Right ventricle myocardium inferior (tissue), 1 donor: ENCODE measurements around the gene NHS. TPM values are rescaled to one million over a fixed set of nuclear protein-coding genes. Genes with fewer than 3 reads are reported as not detected.
"Not testable (repeated sequence)": the region's sequence is repeated elsewhere in the genome, so short reads cannot be mapped to it uniquely, and the experiment has no call there.

Experiments used
- ATAC-seq: fragments of 200-7000 bp; cut with Tn5 transposase; one replicate; pipeline ENCODE4 v1.9.1; 2020; ENCODE audit warnings: mild to moderate bottlenecking, moderate library complexity
- DNase-seq: peaks from one replicate; pipeline ENCODE4 v3.0.0; 2021; ENCODE audit errors: missing footprints
- intact Hi-C: fragments of 100-400 bp; cut with DNase I; formaldehyde crosslinking; loops from one replicate; pipeline ENCODE4 v1.11.0; 2022
- total RNA-seq: library from RNA; stranded (reverse); fragmentation: NEBNext Ultra II Directional; extraction: Animal tissue kit (Norgen Biotek cat#: 25700); gene quantifications from one replicate; pipeline ENCODE4 v1.2.1, GENCODE V29; 2021
- donor health status: DM: no; HTN: yes; CAD: no; lungs with severe emphysema.

The NHS gene
- total RNA-seq, 1 donor from 2014 or later: 2.8 TPM

DNA sequence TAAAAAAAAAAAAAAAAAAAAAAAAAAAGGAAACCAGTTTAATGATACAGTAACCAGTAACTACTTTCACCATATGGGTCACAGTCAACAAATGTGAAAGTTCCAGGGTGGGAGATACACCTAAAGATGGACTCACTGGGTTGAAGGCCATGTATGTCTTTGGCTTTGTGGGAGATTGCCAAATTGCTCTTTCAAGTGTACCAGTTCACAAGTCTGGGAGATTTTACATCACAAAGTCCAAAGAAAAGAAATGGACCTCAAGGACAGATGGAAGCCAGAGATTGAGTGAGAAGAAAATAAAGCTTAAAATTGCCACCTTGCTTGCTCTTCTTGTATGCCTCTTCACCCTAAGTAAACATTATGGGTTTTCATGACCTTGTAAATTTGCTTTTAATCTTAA, 65.3 kb downstream of the NHS start:
- DNase-seq: no peak
- no peak for ATAC-seq
- intact Hi-C loops: no loop called here

- ATAC-seq: no peak
- intact Hi-C loops: no loop called here
- DNase-seq: no peak
Measured at GRCh38 chrX:17440836-17441235, 65.8 kb downstream of the NHS start.

DNA sequence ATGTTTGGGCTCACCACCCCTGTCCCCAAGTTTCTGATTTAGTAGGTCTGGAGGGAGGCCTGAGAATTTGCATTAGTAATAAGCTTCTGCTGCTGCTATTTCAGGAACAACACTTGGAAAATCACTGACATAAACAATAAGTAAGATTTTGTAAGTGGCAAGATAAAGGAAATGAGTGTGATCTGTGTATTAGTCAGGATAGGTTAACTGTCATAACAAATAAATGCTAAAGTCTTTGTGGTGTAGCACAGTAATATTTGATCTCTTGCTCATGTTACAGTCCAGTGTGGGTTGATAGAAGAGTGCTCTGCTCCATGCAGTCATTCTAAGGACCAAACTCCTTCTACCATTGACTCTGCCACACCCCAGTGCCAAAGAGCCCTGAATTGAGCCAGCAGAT, 67.0 kb downstream of the NHS start:
- intact Hi-C loops: no loop called here
- DNase-seq (no peak), ATAC-seq (no peak)

DNA sequence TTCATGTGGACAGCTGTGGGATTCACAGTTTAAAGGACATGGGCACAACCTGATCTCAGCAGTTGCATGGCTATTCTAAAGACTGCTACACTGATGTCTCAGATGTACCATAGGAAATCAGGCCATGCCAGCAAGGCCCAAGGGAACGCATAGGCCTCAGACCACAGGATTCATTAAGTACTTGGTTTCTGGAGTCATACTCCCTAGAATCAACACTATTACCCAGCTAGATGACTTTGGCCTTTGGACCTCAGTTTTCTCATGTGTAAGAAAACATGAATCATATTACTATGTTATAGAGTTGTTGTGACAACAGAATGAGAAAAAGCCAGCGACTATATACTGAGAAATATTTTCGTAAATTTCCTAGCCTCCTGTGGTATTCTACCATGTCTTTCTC, 67.9 kb downstream of the NHS start:
- ATAC-seq: no peak
- intact Hi-C loops: no loop called here

DNA sequence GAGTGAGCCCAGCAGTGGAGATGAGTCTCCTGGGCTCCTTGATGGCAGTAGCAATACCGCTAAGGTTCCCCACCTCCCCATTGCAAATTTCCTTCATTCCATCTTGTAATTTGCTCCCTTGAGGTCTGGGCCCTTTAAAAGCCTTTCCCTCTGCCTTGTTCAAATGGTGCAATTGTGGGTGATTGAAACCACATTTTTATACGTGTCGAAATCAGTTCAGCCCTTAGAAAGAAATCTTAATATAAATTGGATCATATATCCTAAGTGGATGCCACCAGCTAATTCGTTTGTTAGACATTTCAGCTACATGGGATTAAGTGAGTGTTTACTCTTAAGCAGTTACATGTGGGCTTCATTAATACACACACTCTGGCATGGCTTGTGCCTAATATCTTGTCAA, 68.6 kb downstream of the NHS start:
- ATAC-seq: no peak

More for the DNA sequence above, 67.9 kb downstream of the NHS start:
- no peak for DNase-seq

GRCh38 chrX:17446269-17446668, 71.3 kb downstream of the NHS start:
- DNase-seq, intact Hi-C loops, ATAC-seq: not testable (repeated sequence)

More for the DNA sequence above, 68.6 kb downstream of the NHS start:
- intact Hi-C loops: no loop called here
- no peak for DNase-seq

DNA sequence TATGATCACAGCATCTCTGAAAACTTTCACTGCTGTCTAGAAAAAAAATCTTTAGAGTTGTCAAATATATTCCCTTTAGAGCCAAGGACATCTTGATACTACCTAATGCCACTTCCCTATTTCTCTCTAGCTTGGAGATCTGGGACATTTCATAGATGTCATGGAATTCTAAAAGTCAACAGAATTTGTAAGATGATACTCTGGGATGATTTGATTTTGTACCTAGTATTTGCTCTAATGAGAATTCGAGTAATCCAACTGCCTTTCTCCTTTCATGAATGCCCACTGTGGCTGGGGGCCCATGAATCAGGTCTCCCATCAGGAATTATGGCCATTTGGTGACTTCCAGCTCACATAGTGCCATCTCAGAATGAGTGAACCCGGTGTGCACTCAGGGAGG, 73.2 kb downstream of the NHS start:
- DNase-seq (no peak), ATAC-seq (no peak)
- intact Hi-C loops: no loop called here

- intact Hi-C loops: no loop called here
- ATAC-seq: no peak
- DNase-seq: no peak
Measured at GRCh38 chrX:17449866-17450265, 74.9 kb downstream of the NHS start.

- no peak for ATAC-seq
Measured at GRCh38 chrX:17453788-17454187, 78.8 kb downstream of the NHS start.

GRCh38 chrX:17456526-17456925, 81.5 kb downstream of the NHS start:
- DNase-seq: no peak
- intact Hi-C loops: no loop called here
- ATAC-seq: no peak

More at GRCh38 chrX:17453788-17454187, 78.8 kb downstream of the NHS start:
- intact Hi-C loops: no loop called here
- DNase-seq: no peak

DNA sequence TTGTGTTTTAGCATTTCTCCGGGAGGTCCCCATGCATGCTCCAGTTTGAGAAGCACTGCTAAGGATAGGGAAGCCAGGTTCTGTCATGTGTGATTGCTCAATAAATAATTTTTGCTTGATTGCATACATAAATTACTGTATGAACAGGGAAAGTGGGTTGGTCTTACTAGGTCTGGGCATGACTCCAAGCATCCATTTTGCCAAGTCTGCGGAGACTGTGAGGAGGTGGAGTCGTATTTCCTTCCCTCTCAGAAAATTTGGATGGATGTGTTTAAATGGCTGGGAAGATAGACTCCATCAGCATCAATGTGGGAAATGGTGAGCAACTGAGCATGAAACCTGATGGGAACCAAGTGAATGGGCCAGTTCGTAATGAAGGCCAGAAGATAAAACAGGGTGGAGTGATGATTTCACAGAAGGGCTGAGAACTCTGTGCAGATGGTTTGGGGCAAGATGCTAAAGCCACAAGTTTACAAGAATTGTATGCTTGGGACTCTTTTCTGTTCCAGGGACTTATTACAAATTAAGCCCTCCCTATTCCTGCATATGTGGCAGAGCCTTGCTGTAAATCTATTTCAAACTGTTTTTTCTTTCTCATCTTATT, 84.1 kb downstream of the NHS start:
- DNase-seq (no peak), ATAC-seq (peak; percentile 63)
- intact Hi-C loops: no loop called here

DNA sequence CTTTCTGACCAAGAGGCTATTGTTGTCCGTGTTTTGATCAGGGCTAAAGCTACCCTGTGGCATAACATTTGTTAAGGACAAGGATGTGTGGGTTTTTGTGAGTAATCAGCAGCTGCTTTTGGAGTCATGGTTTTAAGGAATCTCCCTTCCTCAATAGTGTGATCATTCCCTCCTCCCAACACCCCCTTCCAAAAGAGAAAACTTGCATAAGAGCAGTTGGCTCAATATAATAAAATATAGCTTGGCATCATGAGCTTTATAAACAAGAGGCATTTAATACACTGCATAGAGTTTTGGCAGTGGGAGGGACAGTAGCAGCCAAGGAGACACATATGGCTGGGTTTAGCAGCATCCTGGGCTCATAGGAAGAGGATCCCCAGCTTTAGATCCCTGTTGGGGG, 84.7 kb downstream of the NHS start:
- no peak for ATAC-seq
- intact Hi-C loops: no loop called here
- no peak for DNase-seq

DNA sequence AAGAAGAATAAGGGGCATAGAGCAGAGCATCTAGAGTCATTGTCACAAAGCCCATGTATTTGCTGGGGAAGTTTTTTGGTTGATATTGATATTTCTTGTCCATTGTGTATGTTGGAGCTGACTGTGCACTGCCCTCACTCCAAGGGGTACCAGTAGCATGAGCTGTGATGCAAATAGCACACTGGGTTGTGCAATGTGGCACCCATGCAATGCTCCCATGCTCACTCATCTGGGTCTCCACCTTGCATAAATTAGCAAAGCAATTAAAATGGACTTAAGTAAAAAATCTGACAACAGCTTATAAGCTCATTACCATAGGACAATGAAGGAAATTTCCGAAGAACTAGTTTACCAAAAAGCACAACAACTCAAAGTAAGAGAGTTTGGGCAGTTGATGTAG, 87.9 kb downstream of the NHS start:
- ATAC-seq (no peak), DNase-seq (no peak)
- intact Hi-C loops: no loop called here

- intact Hi-C loops: no loop called here
- ATAC-seq (no peak), DNase-seq (no peak)
Measured at GRCh38 chrX:17464194-17464593, 89.2 kb downstream of the NHS start.

GRCh38 chrX:17465201-17465600, 90.2 kb downstream of the NHS start:
- ATAC-seq: no peak
- DNase-seq: no peak
- intact Hi-C loops: no loop called here

DNA sequence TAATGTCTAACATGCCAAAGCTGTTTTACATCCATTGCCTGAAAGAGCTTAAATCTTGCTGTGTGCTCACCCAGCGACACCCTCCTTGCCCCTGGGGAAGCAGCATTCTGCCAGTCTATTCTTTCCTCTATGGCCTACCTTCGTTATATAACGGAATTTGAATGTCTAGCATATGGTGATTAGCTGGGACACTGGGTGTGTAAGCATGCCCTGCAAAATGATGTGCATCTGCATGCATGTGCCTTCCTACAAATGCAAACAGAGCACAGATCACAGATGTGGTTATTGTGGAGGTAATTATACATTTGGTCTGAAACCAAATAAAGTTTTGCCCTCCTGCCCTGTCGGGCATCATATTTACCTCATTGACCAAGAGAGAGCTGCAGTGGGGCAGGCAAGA, 90.8 kb downstream of the NHS start:
- DNase-seq: no peak
- ATAC-seq: no peak
- intact Hi-C loops: no loop called here

DNA sequence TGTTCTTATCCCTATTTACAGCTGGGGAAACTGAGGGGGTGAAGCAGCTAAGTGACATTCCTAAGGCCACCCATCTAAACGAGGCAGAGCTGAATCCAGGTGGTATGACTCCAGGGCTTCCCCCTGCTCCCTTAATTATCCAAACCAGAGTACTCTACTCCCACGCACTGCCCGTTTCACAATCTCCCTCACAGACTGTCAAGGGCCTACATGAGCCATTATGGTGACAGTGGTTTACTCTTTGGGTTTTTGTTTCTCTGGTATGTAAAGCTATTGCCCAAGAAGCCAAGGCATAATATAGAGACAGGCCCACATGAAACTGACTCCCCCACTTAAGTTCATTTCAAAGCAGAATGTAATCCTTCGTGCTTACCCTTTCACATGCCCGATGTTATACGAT, 95.1 kb downstream of the NHS start:
- ATAC-seq (no peak), DNase-seq (no peak)
- intact Hi-C loops: no loop called here

DNA sequence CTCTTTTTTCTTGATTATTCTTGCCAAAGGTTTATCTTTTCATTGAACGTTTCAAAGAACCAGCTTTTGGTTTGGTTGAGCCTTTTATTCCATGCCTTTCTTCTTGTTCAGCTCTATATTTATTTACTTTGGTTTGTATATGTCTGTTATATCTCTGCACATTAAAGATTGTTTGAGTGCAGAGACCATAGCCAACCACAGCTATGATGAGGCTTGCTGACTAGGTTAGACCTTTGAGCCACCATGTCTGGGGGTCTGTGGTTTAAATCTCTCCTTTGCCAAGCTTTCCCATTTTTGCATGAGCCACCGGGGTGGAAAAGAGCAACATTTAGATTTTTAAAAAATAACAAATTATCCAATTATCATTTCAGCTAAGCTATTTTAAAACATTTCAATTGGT, 96.1 kb downstream of the NHS start:
- intact Hi-C loops: no loop called here
- no peak for ATAC-seq

DNA sequence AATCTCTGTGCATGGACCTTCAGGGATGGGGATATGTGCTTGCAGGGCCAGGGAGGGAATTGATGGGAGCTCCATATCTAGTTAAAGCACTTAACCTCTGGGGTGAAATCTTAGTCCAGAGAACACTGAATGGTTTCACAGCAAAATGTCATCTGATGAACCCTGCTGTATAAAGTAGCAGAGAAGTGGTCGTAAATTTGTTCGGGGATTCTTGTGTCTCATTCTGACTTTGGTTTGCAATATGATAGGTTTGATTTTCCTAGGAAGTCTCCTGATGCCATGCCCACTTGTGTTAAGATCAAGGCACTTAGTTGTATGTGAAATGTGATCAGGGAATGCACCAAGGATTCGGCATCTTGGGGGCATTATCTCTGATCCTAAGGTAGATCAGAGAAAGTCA, 96.9 kb downstream of the NHS start:
- DNase-seq (no peak), ATAC-seq (no peak)
- intact Hi-C loops: no loop called here

More for the DNA sequence above, 96.1 kb downstream of the NHS start:
- DNase-seq: no peak

DNA sequence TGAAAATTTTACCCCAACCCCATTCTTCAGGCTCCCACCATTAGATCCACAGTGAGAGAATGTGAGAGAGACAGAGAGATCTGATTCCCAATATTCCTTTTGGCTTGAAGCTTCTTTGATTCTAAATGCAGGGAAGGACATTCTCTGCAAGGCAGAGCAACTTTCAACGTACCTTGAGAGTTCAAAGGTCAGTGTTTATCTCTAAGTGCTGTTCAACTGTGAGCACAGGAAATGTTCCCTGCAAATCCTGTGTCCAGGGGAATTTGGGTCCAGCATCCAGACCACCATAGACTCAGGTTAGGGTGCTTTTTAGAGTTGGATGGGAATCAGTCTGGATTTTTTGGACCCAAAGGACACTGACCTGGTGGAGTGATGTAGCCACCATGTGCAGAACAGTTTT, 97.4 kb downstream of the NHS start:
- DNase-seq (no peak), ATAC-seq (no peak)
- intact Hi-C loops: no loop called here

DNA sequence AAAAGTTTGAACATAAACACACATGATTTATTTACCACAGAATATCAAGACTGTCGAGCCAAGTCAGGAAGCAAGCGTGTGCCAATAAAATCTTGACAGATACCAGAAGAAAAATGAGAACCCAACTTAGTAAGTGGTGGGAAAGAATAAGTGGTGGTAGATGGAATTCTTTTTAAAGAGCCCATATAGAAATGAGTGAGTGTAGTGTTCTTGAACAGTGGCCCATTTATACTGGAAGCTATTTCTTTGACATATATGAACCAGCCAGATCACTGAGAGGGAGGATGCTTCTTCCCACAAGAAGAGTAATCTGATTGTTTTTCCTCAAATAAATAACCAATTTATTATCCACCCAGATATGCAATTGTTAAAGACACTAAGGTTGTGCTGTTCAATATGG, 98.0 kb downstream of the NHS start:
- DNase-seq (no peak), ATAC-seq (no peak)
- intact Hi-C loops: no loop called here
